ENCODE measurements around the gene TIMM8B. TPM values are rescaled to one million over a fixed set of nuclear protein-coding genes. Genes with fewer than 3 reads are reported as not detected.

TIMM8B gene, protein sequence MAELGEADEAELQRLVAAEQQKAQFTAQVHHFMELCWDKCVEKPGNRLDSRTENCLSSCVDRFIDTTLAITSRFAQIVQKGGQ
- total RNA-seq (46.7 and 97.1 TPM in 2 replicates), polyA plus RNA-seq (149 and 204 TPM in 2 replicates)

- Histone ChIP-seq H3K4me1 (ENCODE audit: low read depth) (peaks cover 11% of the 10 kb centered on the region), H3K27ac (peak within 1 kb of the TSS; percentile 78), H3K27me3 (no peaks in the 10 kb centered on the region), H3K9me3 (ENCODE audit: low read depth) (no peaks in the 10 kb centered on the region), H3K4me3 (peak within 1 kb of the TSS; percentile 86), H3K36me3 (peaks cover 58% of the 10 kb centered on the region)
- TF ChIP-seq, protein P1, sequence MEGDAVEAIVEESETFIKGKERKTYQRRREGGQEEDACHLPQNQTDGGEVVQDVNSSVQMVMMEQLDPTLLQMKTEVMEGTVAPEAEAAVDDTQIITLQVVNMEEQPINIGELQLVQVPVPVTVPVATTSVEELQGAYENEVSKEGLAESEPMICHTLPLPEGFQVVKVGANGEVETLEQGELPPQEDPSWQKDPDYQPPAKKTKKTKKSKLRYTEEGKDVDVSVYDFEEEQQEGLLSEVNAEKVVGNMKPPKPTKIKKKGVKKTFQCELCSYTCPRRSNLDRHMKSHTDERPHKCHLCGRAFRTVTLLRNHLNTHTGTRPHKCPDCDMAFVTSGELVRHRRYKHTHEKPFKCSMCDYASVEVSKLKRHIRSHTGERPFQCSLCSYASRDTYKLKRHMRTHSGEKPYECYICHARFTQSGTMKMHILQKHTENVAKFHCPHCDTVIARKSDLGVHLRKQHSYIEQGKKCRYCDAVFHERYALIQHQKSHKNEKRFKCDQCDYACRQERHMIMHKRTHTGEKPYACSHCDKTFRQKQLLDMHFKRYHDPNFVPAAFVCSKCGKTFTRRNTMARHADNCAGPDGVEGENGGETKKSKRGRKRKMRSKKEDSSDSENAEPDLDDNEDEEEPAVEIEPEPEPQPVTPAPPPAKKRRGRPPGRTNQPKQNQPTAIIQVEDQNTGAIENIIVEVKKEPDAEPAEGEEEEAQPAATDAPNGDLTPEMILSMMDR (IDR thresholded peaks at IDR 0.05; ENCODE audit: low read depth, low read length): peak; percentile 30
- peak; percentile 98 to 99 for DNase-seq (ENCODE audit: low read depth in 1 of 2, low spot score in 1 of 2)
Measured at GRCh38 chr11:112086422-112087191, at the start of gene TIMM8B, which contains the start of gene SDHD. TIMM8B (minus strand) TSS chr11:112086756; CDS start chr11:112086723, 33 bp downstream. SDHD (plus strand) TSS chr11:112086873; CDS start chr11:112086908, 35 bp downstream.

- Histone ChIP-seq H3K36me3 (no peaks in the 10 kb centered on the region), H3K4me3 (no peak overlapping the region), H3K27me3 (no peaks in the 10 kb centered on the region), H3K4me1 (ENCODE audit: low read depth) (no peaks in the 10 kb centered on the region), H3K9me3 (ENCODE audit: low read depth) (no peaks in the 10 kb centered on the region), H3K27ac (no peak overlapping the region)
- TF ChIP-seq, protein P1 (IDR thresholded peaks at IDR 0.05; ENCODE audit: low read depth, low read length): no peak
- no peak for DNase-seq (ENCODE audit: low read depth in 1 of 2, low spot score in 1 of 2)
Measured at GRCh38 chr11:112134473-112134872, 47.9 kb upstream of the TIMM8B start.

DNA sequence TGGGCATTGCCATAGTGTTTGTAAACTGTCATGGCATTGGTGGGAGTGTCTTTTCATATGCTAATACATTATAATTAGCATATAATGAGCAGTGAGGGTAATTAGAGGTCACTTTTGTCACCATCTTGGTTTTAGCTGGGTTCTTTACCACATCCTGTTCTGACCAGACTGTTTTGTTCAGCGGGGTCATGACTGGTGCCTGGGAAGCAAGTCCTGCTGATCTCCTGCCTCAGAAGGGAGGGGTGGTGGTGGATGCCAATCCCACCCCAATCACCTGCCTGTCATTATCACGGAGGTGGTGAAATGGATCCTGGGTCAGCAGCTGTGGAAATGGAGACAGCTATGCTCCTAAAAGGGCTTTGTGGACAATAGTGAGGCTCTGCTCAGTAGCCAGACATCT lies 46.2 kb upstream of the TIMM8B start:
- TF ChIP-seq, protein P1 (IDR thresholded peaks at IDR 0.05; ENCODE audit: low read depth, low read length): no peak
- H3K4me1 ChIP-seq (ENCODE audit: low read depth): no peaks in the 10 kb centered on the region
- no peak for DNase-seq (ENCODE audit: low read depth in 1 of 2, low spot score in 1 of 2)
- H3K27me3 ChIP-seq: no peaks in the 10 kb centered on the region
- no peak overlapping the region for H3K27ac ChIP-seq
- no peak overlapping the region for H3K4me3 ChIP-seq
- H3K36me3 ChIP-seq: no peaks in the 10 kb centered on the region
- no peaks in the 10 kb centered on the region for H3K9me3 ChIP-seq (ENCODE audit: low read depth)

DNA sequence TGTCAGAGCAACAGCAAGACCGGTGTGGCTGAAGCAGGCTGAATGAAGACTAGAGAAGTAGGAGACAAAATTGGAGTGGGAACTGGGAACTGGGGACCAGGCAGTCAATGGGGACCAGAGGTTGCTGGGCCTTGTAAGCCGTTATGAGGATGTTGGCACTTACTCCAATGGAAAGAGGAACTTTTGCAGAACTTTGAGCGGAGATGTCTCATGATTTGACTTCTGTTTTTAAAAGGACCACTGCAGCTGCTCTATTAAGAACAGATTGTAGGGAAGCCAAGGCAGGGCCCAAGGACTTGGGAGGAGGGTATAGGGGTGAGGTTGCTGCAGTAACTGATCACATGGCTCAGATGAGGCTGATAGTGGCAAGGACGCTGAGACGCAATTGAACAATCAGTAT lies 43.1 kb upstream of the TIMM8B start:
- TF ChIP-seq, protein P1 (IDR thresholded peaks at IDR 0.05; ENCODE audit: low read depth, low read length): no peak
- no peak overlapping the region for H3K4me3 ChIP-seq
- no peak overlapping the region for H3K27ac ChIP-seq
- H3K9me3 ChIP-seq (ENCODE audit: low read depth): no peaks in the 10 kb centered on the region
- no peaks in the 10 kb centered on the region for H3K36me3 ChIP-seq
- no peaks in the 10 kb centered on the region for H3K27me3 ChIP-seq
- no peak for DNase-seq (ENCODE audit: low read depth in 1 of 2, low spot score in 1 of 2)
- H3K4me1 ChIP-seq (ENCODE audit: low read depth): no peaks in the 10 kb centered on the region

DNA sequence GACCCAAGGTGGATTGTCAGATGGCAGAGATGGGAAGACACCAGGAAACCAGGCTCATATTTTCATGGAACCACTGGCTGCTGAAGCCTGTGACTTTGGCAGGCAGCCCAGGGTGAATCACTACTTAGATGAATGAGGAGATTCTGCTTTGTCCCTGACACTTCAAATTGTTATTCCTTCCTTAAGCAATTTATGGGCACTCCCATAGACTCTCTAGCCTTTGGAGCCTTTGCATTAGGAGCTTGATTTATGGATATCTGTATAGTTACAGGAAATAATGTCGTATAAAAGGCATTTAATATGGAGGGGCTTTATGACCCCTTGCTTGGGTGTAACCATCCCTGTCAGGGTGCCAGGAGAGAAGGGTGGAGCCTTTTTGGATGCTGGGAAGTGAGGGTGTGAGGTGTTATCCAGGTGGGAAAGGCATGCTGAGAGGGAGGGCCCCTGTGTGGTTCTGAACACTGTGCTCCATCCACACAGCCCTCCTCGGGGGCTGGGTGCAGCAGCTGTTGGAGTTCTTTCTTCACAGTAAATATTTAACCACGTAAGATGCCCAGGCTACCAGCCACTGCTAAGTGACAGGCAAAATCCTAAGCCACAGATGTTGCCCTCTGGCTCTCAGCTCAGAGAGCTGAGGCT lies 42.0 kb upstream of the TIMM8B start:
- Histone ChIP-seq H3K36me3 (no peaks in the 10 kb centered on the region), H3K9me3 (ENCODE audit: low read depth) (no peaks in the 10 kb centered on the region), H3K4me3 (no peak overlapping the region), H3K27me3 (no peaks in the 10 kb centered on the region), H3K27ac (no peak overlapping the region), H3K4me1 (ENCODE audit: low read depth) (no peaks in the 10 kb centered on the region)
- TF ChIP-seq, protein P1 (IDR thresholded peaks at IDR 0.05; ENCODE audit: low read depth, low read length): no peak
- DNase-seq (ENCODE audit: low read depth in 1 of 2, low spot score in 1 of 2): peak in 1 of 2 donors; percentile 62
